IPS-15b (cell line): ENCODE data around the gene SELP.

ENCODE experiments used
- H3K27me3 ChIP-seq: one replicate; pipeline ENCODE4 v1.6.1; 2013; ENCODE audit warnings: low read length; ENCODE audit not compliant: control insufficient read depth, insufficient read depth
- H3K36me3 ChIP-seq: one replicate; pipeline ENCODE4 v1.6.1; 2013; ENCODE audit warnings: low read length; ENCODE audit not compliant: control insufficient read depth, insufficient read depth
- H3K4me1 ChIP-seq: one replicate; pipeline ENCODE4 v1.6.1; 2013; ENCODE audit warnings: mild to moderate bottlenecking, low read length; ENCODE audit not compliant: control insufficient read depth, insufficient read depth
- H3K4me3 ChIP-seq: one replicate; pipeline ENCODE4 v1.5.1; 2013; ENCODE audit warnings: low read depth, low read length
- H3K9ac ChIP-seq: one replicate; pipeline ENCODE4 v1.6.1; 2013; ENCODE audit warnings: low read depth, mild to moderate bottlenecking, low read length
- H3K9me3 ChIP-seq: one replicate; pipeline ENCODE4 v1.6.1; 2013; ENCODE audit warnings: mild to moderate bottlenecking, low read length; ENCODE audit not compliant: control insufficient read depth, insufficient read depth

Gene SELP

GRCh38 chr1:169538998-169539871 is 90.7 kb downstream of the SELP start:
- no peak overlapping the region for H3K4me3 ChIP-seq
- H3K9me3 ChIP-seq = no peaks in the 10 kb centered on the region
- H3K4me1 ChIP-seq = no peaks in the 10 kb centered on the region
- no peaks in the 10 kb centered on the region for H3K27me3 ChIP-seq
- no peak overlapping the region for H3K9ac ChIP-seq
- no peaks in the 10 kb centered on the region for H3K36me3 ChIP-seq
